C4-2B (cell line): ENCODE results near the gene PRKAG2.

Experiments
- H3K27ac ChIP-seq: fragments of 450-650 bp; 2 replicates; pipeline ENCODE4 v1.5.1; 2017
- CTCF ChIP-seq: fragments of 450-650 bp; conservative IDR thresholded peaks from 2 replicates; pipeline ENCODE4 v1.5.1; 2017; ENCODE audit warnings: mild to moderate bottlenecking
- ZFX ChIP-seq: fragments of 450-650 bp; IDR thresholded peaks from 2 replicates; pipeline ENCODE4 v1.6.1; 2017

PRKAG2 gene

GRCh38 chr7:151710121-151710640 is 166.7 kb downstream of the PRKAG2 start:
- TF ChIP-seq CTCF (no peak), ZFX (no peak)
- no peak overlapping the region for H3K27ac ChIP-seq

GRCh38 chr7:151709141-151710038 is 167.5 kb downstream of the PRKAG2 start:
- TF ChIP-seq ZFX = no peak
- TF ChIP-seq CTCF = no peak
- H3K27ac ChIP-seq = no peak overlapping the region

DNA sequence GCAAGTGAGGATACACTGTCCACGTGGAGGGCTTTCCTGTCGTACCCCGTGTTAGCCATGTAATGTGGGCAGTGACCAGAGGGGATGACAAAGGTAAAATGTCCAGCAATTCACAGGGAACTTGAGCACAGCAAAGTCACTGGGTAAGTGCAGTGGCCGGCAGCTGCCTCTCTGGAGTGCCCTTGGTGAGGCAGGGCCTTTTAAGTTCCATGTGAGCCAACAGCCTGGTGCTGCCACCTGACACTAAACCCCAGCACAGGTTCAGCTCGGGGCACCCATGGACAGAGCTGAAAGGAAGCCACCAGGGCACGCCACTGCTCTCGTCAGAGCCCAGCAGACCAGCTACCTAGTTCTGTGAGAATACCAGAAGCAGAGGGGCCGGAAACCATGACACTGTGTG is 168.3 kb downstream of the PRKAG2 start:
- no peak overlapping the region for H3K27ac ChIP-seq
- TF ChIP-seq CTCF (no peak), ZFX (no peak)

GRCh38 chr7:151707757-151708156 is 169.2 kb downstream of the PRKAG2 start:
- no peak overlapping the region for H3K27ac ChIP-seq
- TF ChIP-seq ZFX (no peak), CTCF (no peak)

DNA sequence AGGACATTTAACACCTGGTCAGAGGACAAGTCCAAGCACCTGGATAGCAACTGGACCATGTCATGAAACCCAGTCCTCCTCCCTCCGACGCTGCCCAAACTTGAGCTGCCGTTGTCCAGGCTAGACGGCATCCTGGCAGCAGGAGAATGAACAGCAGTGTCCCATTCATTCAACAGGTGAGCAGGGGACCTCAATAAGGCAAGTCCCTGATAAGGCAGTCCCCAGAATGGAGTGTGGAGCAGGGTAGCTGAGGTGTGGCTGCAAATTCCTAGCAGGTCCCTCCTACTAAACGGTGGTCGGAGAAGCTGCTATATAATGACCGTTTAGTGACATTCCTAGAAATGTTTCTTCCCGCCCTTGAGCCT is 169.8 kb downstream of the PRKAG2 start:
- H3K27ac ChIP-seq = no peak overlapping the region
- TF ChIP-seq ZFX (no peak), CTCF (no peak)

- no peak overlapping the region for H3K27ac ChIP-seq
- no peak for TF ChIP-seq CTCF
- no peak for TF ChIP-seq ZFX
Measured at GRCh38 chr7:151706277-151707104, 170.4 kb downstream of the PRKAG2 start.
